ENCODE measurements around the gene DNAJA4.

The DNAJA4 gene

DNA sequence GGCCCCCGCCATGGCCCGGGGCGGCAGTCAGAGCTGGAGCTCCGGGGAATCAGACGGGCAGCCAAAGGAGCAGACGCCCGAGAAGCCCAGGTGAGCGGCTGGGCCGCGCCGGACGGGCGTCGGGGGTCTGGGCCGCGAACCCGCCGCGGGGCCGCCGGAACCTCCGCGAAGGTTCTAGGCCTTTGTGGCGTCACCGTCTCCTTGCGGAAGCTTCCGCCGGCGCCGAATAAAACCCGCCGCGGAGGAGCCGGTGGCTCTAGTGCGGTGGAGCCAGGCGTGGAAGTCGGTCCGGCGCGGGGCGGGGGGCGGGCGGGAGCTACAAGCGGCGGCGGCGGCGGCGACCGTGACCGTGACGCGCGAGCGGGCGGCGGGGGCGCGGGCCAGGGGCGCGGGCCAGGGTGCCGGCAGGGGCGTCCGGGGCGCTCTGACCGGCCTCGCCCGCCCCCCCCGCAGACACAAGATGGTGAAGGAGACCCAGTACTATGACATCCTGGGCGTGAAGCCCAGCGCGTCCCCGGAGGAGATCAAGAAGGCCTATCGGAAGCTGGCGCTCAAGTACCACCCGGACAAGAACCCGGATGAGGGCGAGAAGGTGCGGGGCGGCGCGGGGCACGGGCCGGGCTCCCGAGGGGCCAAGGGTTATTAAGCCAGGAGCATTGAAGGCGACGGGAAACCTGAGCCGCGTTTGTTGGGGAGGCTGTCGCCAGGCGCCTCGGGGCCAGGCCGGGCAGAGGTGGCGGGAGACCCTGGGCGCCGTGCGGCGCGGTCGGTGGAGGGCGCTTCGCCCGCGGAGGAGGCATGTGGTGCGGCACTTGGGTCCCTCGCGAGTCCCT, at the start of gene DNAJA4:
TSS of gene DNAJA4 (plus strand) at position 259 of the 833 bp plus-strand sequence. CDS start at position 461, 202 bp downstream.
- peak; percentile 50 for DNase-seq (ENCODE audit: low spot score)

DNA sequence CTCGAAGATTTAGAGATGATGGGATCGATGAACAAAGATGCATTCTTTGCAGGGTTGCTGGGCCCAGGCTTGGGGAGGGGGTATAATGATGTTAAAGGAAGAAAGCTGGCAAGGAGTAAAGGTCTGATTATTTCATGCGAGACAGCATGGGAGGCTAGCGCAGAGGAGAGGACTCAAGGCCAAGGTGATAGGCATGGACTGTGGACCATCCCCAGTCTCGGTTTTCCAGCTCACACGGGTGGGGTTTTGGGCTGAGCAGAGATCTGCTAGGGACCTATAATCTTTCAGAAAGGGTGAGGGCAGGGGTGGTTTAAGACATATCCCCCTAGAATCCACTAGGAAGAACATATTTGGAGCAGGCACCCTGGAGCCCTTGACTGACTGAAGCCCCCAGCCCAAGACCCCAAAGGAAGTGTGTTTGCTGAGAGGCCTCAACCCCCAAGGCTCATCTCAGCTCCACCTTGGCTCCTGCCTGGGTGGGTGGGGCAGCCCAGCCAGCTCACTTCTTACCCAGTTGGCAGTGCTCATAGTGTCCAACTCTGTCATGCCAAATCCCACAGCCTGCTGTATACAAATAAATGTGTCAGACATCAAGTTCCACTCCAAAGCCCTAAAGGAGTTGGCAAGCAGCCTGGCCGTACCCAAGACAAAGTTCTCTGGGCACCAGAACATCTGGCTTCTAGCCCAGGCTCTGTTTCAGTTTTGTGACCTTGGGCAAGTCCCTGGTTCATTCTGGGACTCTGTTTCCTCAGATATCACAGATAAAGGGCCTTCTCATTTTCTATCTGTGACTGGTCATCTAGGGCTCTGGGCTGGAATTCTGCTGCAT, 47.9 kb upstream of the DNAJA4 start:
- DNase-seq (ENCODE audit: low spot score), result no peak

GRCh38 chr15:78220713-78221112, 43.6 kb upstream of the DNAJA4 start:
- DNase-seq (ENCODE audit: low spot score), result no peak

DNA sequence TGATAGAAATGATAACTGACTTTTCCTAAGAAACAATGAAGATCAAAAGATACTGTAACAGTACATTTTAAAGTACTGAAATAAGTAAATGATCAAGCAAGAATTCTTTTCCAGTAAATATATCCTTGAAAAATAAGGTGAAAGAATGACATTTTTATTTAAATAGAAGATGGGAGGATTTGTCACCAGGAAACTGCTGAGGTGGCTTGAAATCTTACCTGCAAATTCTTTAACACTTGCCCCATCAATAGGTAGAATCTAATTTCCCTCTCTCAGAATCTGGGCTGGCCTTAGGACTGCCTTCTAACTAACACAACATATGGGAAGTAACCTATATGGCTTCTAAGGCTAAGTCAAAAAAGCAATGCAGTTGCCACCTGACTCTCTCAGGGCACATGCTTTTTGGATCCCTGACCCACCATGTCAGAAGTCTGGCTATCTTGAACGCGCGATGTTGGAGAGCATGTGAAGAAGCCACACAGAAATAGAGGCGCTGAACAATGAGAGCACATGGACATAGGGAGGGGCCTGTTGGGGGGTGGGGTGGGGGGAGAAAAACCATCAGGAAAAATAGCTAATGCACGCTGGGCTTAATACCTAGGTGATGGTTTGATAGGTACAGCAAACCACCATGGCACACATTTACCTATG, 41.5 kb upstream of the DNAJA4 start:
- no peak for DNase-seq (ENCODE audit: low spot score)

DNA sequence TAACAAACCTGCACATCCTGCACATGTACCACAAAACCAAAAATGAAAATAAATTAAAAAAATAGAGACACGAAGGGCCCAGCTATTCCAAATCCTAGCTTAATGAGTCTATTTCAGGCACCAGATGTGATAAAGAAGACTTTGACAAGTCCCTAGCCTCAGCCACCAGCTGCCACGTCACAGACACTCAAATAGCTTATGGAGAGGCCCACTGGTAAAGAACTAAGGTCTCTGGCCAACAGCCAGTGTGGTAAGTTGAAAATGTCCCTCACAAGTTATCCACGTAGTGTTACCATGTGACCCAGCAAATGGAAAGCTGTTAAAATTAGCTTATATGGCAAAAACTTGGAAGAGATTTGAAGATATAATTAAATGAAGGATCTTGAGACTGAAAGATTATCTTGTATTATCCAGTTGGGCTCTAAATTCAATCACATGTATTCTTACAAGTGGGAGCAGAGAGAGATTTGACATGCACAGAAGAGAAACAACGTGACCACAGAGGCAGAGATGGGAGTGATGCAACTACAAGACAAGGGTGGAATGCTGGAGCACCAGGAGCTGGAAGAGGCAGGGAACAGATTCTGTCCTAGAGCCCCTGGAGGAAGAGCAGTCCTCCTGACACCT, 40.9 kb upstream of the DNAJA4 start:
- DNase-seq (ENCODE audit: low spot score), result no peak

DNA sequence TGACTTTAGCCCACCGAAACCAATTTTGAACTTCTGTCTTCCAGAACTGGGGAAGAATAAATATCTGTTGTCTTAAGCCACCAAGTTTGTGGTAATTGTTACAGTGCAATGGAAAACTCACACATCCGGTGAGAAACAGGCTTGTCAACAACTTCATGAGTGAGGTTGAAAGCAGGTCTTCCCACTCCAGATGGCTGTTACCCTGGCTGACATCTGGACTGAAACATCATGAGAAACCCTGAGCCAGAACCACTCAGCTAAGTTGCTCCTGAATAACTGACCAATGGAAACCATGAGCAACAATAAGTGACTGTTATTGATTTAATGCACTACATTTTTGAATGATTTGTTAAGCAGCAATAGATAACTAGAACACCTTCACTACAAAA, 40.3 kb upstream of the DNAJA4 start:
- DNase-seq (ENCODE audit: low spot score), result no peak

GRCh38 chr15:78225783-78226541, 38.4 kb upstream of the DNAJA4 start:
- DNase-seq (ENCODE audit: low spot score), result no peak

DNA sequence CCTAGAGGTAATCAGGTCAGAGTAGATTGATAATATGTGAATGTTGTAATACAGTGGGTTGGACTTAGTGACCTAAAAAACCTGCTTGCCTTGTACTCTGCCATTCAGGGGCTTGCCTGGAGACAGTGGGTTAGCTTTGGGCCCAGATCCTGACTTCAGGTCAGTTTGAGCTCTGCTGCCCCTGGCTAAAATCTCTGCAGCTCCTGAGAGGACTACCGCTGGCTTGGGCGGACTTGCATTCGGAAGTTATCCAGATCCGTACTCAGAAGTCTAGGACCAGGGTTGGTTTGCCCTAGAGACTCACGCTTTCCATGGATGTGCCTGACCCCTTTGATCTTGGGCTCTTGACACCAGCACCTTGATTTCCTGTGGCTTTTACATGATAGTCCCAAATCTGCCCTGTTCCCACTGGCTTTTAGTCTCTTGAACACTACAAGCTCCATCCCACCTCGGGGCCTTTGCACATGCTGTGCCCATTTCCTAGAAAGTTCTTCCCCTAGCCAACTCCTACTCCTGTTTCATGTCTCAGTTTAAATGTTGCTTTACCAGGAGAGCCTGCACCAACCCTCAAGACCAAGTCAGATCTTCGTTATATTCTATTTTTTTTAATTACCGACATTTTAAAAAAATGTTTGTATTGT, 35.9 kb upstream of the DNAJA4 start:
- DNase-seq (ENCODE audit: low spot score), result no peak

DNA sequence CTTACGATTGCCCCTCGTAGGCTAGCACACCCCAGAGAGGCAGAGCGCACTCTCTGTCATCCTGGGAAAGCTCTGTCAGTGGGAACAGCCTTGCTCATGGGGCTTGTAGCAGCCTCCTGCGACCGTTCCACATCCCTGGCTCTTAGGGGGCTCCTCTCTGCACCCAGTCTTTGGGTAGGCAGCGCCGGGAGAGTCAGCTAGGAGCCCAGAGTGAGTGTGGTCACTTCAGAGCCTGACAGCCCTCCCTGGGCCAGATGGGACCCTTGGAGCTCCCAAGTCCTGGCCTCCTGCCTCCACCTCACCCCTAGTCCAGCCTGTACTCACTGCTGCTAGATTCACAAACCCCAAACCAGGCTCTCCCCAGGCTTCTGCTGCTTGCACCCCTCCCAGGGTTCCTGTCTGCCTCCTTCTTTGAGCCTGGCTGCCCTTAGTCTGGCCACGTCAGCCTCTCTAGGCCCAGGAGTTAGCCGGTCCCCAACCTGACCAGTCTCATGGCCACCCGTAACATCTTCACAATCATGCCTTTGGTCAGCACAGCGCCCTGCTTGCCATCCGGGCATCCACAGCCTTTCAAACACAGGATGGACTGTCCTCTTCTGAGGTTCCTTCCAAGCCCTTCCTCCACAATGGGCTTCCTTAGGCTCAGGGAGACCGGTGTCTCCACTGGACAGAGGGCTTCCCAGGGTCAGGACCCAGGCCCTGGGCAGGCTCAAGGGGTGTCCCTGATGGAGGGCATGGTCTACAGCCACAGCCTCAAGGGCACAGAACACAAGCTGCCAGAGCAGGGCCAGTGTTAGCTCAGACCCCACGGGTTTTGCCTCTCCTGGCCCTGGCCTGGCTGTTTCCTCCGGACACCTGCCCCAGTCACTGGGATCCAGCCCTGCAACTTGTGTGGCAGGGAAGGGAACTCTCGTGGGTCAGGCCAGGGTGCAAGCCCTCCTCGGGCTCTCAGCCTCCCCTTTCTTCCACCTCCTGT, 34.6 kb upstream of the DNAJA4 start:
- no peak for DNase-seq (ENCODE audit: low spot score)

DNA sequence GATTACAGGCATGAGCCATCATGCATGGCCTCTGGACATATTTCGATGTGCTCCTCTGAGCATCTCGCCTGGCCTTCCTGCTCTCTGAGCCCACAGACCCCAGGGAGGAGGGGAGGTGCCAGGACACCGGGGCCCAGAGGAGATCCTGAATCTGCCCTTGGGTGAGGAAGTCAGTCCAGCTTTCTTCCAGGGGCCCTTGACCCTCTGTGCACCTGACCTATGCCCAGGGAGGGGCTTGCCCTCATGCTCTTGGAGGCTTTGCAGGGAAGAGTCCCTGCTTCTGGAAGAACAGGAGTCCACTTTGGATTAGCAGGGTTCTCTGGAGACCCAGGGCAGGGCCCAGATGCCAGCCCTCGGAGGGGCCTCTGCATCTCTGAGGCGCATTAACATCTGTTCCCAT, 31.4 kb upstream of the DNAJA4 start:
- DNase-seq (ENCODE audit: low spot score), result no peak

GRCh38 chr15:78233496-78233895, 30.9 kb upstream of the DNAJA4 start:
- DNase-seq (ENCODE audit: low spot score), result no peak

- no peak for DNase-seq (ENCODE audit: low spot score)
Observed at GRCh38 chr15:78234515-78235040, 29.8 kb upstream of the DNAJA4 start, which contains the start of gene ACSBG1. ACSBG1 (minus strand) TSS chr15:78234565; CDS start chr15:78234501, 64 bp downstream.

GRCh38 chr15:78236491-78236890, 27.9 kb upstream of the DNAJA4 start:
- DNase-seq (ENCODE audit: low spot score), result no peak

- DNase-seq (ENCODE audit: low spot score), result no peak
Observed at GRCh38 chr15:78237146-78237545, 27.2 kb upstream of the DNAJA4 start.

DNA sequence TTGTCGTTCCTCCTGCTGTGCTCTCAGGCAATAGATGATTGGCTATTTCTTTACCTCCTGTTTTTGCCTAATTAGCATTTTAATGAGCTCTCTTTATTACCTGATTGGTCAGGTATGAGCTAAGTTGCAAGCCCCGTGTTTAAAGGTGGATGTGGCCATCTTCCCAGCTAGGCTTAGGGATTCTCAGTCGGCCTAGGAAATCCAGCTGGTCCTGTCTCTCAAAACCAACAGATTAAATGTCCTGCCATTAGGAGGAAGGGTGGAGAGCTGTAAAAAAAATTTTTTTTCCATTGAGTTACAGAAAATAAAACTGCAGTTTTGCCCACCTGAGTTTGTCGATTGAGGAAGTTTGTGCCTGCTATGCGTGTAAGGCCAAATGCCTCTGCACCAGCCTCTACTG, 24.6 kb upstream of the DNAJA4 start:
- no peak for DNase-seq (ENCODE audit: low spot score)

- peak; percentile 91 for DNase-seq (ENCODE audit: low spot score)
Observed at GRCh38 chr15:78241017-78241416, 23.3 kb upstream of the DNAJA4 start.

DNA sequence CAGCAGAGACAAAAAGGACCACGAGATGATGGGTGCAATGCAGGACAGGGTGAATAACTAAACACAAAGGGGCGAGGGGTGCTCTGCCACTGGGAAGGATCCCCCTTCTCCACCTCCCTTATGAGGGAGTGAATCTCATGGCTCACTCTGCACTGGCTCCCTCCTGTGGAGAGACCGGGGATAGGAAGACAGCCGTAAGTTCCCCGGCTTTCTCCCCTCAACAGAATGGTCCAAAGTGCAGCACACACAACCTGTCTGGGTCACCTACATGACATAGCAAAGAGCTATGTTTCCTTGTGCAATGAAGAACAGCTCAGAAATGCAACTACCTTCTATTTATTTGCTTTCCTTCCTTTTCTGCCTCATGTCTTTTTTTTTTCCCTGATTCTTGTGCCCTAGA, 22.2 kb upstream of the DNAJA4 start:
- no peak for DNase-seq (ENCODE audit: low spot score)

- DNase-seq (ENCODE audit: low spot score), result no peak
Observed at GRCh38 chr15:78243058-78243457, 21.3 kb upstream of the DNAJA4 start.

DNA sequence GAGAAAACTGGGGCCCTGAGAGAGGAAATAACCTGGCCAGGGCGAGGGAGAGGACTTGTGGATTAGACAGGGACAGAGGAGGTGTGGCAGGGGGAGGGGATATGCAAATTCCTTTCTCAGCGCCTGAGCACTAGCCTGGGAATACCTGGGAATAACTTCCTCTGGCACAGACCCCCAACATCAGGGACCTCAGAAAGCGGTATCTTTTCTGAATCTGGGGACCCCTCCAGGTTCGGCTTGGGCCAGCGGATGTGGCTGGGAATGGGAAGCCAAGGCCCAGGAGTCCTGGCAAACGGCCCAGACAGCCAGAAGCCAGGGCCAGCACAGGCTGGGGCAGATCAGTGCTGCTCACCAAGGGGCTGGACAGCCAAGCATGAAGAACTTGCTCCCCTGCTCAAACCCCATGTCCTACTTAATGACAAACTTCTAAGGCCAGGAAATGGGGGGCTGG, 20.8 kb upstream of the DNAJA4 start:
- peak; percentile 70 for DNase-seq (ENCODE audit: low spot score)

Data from AG08396 (cell line).